NCI-H526 (cell line): Measurements from ENCODE around the gene CTU1.
A peak's percentile ranks its signal among the peaks of the same experiment; 100 is the strongest.

ENCODE experiments used
- DNase-seq, 2 experiments: peaks; one replicate each; lab custom pipeline; 2025; lab: John Stamatoyannopoulos, UW

The CTU1 gene

GRCh38 chr19:51103926-51104341 lies 4.3 kb downstream of the CTU1 start:
- DNase-seq, result no peak

- no peak for DNase-seq
Measured at GRCh38 chr19:51102991-51103390, 5.2 kb downstream of the CTU1 start.

DNA sequence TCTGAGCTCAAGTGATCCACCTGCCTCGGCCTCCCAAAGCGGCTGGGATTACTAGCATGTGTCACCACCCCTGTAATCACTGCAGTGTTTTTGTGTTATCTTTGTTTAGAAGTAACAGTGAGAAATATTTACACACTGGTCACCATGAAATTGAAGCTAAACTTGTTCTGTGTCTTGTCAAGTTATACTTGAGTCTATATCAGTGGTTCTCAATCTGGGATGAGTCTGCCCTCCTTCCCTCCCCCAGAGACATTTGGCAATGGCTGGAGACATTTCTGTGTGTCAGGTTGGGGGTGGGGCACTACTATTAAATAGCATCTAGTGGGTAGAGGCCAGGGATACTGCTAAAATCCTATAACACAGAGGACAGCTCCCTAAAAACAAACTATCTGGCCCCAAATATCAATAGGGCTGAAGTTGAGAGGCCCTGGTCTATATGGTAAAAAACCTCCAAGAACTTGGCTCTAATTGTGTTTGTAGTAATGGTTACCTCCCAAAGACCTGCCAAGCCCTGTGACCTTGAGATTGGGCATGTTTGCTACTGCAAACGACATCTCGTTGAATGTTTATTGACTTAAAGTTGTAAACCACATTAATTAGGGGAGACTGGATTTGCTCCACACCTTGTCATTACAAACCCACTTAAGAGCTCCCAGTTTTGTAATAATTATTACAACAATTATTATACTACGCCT lies 6.9 kb downstream of the CTU1 start:
- no peak for DNase-seq

DNA sequence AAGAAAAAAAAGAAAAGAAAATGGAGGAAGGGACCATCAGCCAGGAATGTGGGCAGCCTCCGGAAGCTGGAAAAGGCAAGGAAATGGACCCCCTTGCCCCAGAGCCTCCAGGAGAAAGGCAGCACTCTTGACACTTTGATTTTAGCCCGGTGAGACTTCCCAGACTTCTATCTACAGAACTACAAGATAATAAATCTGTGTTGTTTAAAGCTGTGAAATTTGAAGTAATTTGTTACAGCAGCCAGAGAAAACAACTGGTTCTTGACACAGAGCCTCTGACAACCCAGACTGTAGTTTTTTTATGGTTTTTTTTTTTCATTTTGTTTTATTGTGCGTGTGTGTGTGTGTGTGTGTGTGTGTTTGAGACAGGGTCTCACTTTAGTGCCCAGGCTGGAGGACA lies 7.6 kb downstream of the CTU1 start:
- no peak for DNase-seq

DNA sequence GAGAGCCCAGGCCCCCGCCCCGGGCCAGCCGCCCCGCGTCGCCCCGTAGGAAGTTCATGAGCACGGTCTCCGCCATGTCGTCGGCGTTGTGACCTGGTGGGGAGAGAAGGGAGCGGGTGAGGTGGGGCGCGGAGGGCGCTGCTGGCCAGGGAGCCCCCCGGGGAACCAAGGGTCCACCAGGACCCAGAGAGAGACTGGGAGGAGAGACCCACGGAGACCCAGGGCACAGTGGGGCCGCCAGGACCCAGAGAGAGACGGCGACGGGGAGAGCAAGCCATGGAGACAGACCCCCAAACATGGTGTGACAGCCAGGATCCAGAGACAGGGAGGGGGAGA lies 9.2 kb downstream of the CTU1 start:
- DNase-seq, result no peak

DNA sequence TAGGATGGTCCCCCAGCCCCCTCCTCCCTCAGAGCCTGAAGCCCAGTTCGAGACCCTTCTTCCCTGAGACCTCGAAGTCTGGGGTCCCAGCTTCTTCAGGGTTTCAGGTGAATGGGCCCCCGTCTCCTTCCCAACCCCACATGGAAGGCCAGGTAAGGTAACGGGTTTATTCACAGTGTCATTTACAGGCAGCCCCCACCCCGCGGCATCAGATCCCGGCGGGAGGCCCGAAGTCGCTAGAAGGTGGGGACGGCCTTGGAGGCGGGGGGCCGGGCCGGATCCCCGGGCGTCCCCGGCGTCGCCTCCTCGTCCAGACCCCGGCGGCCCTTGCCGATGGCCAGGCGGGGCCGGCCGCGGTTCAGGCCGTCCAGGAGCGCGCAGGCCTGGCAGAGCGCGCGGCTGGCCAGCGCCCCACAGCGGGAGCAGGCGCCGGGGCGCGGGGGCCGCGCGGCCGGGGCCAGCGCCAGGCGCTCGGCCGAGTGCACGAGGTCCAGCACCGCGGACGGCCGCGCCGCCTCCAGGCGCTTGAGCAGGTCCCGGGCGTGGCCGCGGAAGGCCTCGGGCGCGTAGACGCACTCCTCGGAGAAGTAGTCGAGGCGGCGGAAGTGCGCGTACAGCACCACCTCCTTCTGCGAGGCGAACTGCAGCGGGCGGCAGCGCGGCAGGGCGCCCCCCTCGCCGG lies 9.7 kb downstream of the CTU1 start:
- DNase-seq, result no peak

DNA sequence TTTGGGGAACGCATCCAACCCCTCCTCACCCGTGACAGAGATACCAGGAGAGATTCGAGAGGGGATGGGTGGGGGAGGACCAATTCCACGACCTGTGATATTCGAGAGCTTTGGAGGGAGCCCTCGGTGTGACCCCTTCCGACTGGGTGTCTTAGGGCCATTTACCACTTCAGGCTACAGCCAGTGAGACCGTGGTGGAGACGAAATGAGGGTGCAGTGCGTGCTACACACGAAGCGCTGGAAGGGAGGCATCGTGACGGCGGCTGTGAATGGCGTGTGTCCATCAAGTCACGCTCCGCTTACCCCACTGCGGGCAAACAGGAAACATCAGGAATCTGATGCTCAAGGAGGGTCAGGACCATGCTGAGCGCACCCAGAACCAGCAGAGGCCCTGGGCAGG lies 10.4 kb downstream of the CTU1 start:
- no peak for DNase-seq

DNA sequence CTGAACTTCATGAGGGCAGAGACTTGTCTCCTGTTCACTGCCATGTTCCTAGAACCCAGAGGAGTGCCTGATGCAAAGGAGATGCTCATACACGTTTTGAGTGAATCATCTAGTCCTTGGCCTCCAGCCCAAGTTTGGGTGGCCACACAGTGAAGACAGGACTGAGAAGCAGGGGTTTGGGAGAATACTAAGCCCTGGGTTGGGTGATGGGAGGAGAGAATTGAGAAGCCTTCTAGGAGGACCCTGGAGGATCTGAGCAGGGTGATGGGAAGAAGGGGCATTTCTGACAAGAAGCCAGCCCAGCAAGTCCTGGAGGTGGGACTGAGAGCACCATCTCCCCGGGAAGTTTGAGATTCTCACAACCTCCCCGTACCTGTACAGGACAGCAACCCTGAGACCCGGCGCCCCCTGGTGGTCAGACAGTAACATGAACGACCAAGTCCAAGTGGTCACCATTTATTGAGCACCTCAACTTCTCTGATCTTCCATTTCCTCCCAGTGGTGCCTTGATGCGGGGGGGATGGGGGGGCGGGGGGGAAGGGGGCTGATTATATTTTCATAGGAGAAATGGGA lies 11.0 kb downstream of the CTU1 start:
- peak; percentile 25 to 81 for DNase-seq

- peak in 1 of 2 experiments; percentile 52 for DNase-seq
Measured at GRCh38 chr19:51096473-51097165, 11.6 kb downstream of the CTU1 start.

DNA sequence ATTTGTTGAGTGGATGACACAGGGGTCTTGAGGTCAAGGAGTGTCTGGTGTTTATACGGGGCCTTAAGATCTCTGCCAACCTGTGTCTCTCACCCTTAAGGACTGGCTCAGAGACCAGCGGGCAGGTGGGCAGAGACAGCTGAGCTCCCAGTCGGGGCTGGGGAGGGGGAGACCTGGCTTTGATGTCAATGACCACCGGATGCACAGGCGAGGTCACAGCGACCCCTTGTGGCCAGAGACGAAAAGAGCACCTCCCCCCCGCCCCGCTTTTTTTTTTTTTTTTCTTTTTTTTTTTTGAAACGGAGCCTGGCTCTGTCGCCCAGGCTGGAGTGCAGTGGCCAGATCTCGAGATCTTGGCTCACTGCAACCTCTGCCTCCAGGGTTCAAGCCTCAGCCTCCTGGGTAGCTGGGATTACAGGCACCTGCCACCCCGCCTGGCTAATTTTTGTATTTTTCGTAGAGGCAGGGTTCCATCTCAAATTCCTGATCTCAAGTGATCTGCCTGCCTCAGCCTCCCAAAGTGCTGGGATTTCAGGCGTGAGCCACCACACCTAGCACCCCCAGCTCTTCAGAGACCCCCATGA lies 13.4 kb downstream of the CTU1 start:
- peak; percentile 20 to 75 for DNase-seq

- DNase-seq, result no peak
Measured at GRCh38 chr19:51093510-51094345, 14.5 kb downstream of the CTU1 start.

- no peak for DNase-seq
Measured at GRCh38 chr19:51093101-51093500, 15.1 kb downstream of the CTU1 start.

DNA sequence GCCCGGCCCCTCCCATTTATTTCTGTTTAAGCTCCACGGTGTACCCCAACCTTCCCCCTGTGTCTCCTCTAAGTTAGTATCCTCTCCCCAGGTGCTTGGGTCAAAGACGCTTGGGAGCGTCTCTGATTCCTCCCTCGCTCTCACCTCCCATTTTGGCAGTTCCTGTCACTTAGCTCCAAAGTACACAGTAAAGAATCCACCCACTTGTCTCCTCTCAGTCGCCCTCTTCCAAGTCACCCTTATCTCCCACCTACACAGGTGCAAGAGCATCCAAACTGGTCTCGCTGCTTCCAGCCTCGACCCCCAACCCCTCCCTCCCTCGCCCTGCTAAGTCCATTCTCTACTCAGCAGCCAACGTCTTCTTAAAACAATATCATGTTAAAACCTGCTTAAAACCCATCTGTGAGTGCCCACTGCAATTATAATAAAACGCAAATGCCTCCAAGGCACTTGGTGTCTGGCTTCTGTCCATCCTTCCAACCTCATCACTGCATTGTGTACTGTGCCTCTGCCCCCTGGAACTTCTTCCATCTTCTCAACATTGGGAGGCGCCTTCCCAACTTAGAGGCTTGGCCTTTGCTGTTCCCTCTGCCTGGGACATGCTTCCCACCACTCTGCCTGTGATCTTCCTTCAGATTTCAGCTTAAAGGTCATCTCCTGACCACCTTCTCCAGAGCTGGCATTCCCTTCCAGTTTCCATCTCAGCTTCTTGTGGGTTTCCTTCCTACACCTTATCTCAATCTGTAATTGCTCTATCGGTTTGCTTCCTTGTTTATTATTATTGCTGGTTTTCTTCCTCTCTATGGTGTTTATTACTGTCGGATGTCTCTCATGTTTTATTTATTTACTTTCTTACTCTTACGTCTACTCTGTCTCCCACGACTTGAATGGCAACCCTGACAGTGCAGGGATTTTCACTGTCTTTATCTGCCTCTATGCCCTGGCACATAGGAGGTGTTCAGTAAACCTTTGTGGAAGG lies 16.0 kb downstream of the CTU1 start:
- no peak for DNase-seq

DNA sequence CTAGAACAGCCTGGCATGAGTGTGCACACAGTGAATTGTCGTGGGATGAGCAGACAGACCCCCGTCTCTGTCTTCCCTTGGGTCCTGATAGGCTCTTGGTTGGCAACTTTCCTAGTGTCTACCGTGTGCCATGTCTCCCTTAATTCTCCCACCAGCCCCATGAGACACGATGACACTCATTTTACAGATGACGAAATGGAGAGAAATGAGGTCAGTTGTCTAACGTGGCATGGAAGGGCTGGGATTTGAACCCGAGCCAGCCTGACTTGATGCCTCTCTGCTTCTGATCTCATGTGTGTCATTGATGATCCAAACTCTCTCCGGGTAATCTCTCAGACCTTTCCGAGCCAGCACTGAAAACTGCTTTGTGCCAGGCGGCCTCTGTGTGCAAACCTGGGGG lies 17.1 kb downstream of the CTU1 start:
- no peak for DNase-seq

DNA sequence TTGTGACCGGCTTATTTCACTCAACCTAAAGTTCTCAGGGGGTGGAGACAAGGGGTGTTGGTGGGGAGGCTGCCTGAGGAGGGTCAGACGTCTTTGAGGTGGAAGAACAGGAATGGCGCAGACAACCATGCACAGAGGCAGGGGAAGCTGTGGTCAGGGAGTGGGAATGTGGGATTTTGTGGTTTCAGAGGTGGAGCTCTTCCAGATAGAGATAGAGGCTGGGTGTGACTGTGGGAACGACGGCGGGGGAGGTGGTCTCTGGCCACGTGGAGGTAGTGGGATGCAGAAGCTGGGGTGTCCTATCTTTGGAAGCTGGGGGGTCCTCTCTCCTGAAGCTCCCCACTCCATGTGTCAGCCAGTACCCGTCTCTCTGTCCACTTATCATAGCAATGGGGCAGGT lies 17.7 kb downstream of the CTU1 start:
- no peak for DNase-seq

DNA sequence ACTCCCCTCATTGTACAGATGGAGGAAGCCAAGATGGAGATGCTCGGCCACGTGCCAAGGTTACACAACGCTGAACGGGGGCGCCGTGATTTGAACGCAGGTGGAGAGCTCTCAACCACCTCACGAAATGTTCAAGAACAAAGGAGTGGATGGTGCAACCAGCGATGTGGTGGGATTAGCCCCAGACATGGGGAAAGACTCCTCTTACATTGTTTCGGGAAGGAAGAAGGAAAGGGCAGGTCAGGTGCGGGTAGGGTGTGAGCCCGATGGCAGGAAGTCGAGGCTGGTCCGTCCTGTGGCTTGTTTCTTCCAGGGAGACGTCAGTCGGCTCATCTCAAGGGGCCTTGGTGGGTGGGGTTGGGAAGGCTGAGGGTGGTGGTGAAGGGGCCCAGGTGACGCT lies 18.4 kb downstream of the CTU1 start:
- no peak for DNase-seq

DNA sequence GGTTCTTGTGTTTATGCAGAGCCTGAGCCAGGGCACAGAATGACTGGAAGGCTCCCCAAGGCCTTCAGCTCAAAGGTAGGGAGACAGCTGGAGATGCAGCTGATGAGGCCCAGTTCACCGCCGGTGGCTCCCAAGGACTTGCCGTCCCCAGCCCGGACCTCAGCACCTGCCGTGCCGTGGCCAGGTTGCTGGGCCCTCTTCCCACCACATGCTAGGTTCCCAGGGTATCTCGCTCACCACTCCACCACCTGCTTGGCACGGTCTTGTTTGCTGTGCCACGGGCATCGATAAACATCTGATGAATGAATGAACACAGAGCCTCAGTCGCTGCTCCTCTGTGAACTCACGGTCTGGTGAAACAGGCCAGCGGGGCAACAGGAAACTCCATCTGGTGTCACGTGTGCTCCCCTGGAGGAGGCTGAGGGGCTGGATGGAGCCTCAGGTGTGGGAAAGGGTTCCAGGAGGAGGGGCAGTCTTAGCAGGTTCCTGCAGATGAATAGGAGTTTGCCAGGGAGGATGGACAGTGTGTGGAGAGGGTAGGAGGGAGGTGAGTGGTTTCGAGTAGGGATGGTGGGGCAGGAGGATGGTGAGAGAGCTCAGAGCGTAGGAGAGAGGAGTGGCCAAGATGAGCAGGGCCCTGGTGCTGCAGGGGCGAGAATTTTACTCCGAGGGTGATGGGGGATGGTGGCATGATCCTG lies 21.9 kb downstream of the CTU1 start:
- DNase-seq, result no peak

DNA sequence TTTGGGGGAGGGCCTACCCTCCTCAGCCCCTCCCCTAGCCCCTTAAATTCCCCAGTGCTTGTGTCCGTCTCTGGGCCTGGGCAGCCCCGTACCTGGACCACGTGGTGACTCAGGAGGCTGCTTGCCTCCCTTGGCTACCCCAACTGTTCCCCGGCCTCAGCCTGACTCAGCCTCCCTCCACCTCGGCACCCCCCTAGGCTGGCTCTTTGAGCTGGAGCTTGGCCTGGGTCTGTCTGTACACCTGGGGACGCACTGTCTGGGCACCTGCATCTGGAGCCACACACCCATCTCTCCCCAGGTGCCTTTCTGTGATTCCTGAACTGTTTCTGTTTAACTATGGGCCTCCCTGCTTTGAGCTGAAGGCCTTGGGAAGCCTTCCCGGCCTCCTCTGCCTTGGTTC lies 23.7 kb downstream of the CTU1 start:
- no peak for DNase-seq

DNA sequence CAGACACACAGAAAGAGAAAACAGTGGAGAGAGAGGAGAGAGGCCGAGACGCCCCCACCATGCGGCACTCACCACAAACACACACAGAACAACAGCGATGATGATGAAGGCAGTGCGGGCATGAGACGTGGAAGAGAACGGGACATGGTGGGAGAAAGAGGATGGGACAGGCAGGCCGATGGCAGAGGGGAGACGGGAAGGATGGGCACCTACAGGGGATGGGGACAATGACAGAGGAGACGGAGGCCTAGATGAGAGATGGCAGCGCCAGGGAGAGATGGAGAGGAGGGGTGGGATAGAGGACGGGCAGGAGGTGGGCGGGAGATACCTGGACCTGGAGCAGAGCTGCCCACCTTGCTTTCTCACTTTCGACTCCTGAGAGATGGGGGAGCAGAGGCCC lies 24.4 kb downstream of the CTU1 start:
- DNase-seq, result no peak

DNA sequence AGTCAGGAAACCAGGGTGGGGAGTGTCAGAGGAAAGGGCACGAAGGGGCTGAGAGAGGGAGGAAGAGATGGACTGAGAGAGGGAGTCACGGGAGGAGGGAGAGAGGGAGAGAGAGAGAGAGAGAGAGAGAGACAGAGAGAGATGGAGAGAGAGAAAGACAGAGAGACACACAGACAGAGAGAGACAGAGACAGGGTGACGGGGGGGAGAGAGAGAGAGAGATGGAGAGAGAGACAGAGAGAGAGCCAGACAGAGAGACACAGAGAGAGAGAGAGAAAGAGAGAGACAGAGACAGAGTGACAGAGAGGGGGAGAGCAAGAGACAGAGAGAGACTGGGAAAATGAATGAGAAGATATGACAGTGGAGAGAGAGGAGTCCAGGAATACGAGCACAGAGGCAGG lies 25.0 kb downstream of the CTU1 start:
- DNase-seq, result no peak
